ENCODE results near the gene LEFTY1.

GRCh38 chr1:225873281-225873850 lies 15.6 kb downstream of the LEFTY1 start:
- TF ChIP-seq CTCF (IDR thresholded peaks at IDR 0.05; ENCODE audit: low read depth, low read length, missing input control) (no peak), NR2F2 (IDR thresholded peaks at IDR 0.05) (no peak), SP1 (IDR thresholded peaks at IDR 0.05) (no peak), TAF1 (conservative IDR thresholded peaks at IDR 0.05) (no peak)
